Astrocyte of the cerebellum (primary cell): ENCODE measurements around the gene DDX51.

ENCODE experiments used
- DNase-seq: peaks from one replicate; pipeline ENCODE4 v3.0.0-alpha.2; 2011; ENCODE audit warnings: low read depth
- H3K4me3 ChIP-seq: 2 replicates; pipeline ENCODE4 v1.5.1; 2011; ENCODE audit warnings: mild to moderate bottlenecking, low read depth, low read length, moderate library complexity
- in situ Hi-C: cut with HindIII; loops from 2 replicates; pipeline ENCODE4 v1.10.0; 2017; ENCODE audit warnings: low sequenced_read_pairs
- TF ChIP-seq, protein P1 (sequence below): IDR thresholded peaks from 2 replicates; pipeline ENCODE4 v1.5.1; 2012; ENCODE audit warnings: low read length, low read depth, moderate library complexity, mild to moderate bottlenecking; ENCODE audit errors: missing control alignments

The DDX51 gene

DNA sequence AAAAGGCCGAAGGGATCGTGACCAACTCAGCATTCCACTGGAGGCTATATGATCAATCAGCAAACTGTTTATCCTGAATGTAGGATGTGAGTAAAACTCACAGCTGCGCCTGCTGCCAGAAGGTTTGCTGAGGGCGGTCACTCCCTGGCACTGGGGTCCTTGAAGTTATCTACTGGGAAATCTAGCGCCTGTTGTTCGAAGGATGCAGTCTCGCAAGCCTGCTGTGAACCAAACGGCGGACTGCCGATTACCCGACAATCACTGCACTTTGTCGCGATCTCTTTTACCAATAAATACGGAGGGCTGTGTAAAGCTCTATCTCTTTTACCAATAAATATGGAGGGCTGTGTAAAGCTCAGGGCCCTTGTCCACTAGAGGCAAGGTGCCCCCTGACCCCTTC, 12.9 kb downstream of the DDX51 start:
- in situ Hi-C loops: no loop called here
- DNase-seq: no peak
- no peak overlapping the region for H3K4me3 ChIP-seq
- TF ChIP-seq, protein P1, sequence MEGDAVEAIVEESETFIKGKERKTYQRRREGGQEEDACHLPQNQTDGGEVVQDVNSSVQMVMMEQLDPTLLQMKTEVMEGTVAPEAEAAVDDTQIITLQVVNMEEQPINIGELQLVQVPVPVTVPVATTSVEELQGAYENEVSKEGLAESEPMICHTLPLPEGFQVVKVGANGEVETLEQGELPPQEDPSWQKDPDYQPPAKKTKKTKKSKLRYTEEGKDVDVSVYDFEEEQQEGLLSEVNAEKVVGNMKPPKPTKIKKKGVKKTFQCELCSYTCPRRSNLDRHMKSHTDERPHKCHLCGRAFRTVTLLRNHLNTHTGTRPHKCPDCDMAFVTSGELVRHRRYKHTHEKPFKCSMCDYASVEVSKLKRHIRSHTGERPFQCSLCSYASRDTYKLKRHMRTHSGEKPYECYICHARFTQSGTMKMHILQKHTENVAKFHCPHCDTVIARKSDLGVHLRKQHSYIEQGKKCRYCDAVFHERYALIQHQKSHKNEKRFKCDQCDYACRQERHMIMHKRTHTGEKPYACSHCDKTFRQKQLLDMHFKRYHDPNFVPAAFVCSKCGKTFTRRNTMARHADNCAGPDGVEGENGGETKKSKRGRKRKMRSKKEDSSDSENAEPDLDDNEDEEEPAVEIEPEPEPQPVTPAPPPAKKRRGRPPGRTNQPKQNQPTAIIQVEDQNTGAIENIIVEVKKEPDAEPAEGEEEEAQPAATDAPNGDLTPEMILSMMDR: no peak

DNA sequence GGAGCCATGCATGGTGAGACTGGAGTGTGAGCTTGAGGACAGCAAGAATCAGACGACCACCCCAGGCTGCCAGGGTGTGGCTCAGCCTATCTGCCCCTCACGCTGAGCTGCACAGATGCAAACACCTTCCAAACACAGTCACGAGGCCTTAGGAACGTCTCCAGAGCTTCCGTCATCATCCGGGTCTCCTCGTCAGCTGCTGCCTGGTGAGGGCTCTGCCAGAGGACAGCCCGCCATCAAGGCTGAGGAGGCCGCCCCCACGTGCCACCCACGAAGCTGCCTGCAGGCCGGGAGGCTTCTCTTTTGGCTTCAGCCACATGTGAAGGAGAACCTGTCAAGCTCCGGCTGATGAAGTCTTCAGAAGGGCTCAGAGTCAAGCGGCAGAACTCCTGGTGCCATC, 13.4 kb downstream of the DDX51 start:
- no peak overlapping the region for H3K4me3 ChIP-seq
- DNase-seq: no peak
- TF ChIP-seq, protein P1: no peak
- in situ Hi-C loops: no loop called here

DNA sequence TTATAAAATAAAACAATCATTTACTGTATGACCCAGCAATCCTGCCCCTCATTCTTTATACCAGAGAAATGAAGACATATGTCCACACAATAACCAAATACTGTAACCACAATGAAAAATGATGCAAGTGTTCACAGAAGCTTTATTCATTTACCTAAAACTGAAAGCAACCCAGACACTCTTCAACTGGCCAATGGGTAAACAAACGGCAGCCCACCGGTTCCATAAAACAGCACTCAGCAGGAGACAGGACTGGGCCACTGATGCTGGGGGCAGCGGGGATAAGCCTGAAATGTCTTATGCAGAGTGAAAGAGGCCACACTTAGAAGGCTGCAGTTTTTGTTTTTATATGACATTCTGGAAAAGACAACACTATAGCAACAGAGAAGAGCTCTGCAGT, 15.1 kb downstream of the DDX51 start:
- in situ Hi-C loops: no loop called here
- no peak overlapping the region for H3K4me3 ChIP-seq
- DNase-seq: no peak
- TF ChIP-seq, protein P1: no peak

DNA sequence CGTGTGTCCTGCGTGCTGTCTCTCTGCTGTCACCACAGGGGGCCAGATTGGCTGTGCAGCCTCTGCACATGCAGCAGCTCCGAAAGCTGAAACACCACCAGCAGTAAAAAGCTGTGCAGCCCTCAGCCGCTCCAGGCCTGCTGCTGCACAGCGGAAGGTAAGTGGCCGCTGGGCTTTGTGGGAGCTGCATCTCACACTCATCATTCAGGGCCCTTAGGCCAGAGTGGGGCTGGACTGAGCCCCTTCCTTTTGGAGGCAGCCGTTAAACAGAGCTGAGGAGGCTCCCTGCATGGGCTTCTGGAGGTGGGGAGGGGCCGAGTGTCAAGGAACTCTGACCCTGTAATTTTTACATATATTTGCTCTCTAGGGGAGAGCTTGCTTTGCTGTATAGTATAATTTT, 17.1 kb downstream of the DDX51 start:
- TF ChIP-seq, protein P1: no peak
- no peak overlapping the region for H3K4me3 ChIP-seq
- DNase-seq: no peak
- in situ Hi-C loops: no loop called here

DNA sequence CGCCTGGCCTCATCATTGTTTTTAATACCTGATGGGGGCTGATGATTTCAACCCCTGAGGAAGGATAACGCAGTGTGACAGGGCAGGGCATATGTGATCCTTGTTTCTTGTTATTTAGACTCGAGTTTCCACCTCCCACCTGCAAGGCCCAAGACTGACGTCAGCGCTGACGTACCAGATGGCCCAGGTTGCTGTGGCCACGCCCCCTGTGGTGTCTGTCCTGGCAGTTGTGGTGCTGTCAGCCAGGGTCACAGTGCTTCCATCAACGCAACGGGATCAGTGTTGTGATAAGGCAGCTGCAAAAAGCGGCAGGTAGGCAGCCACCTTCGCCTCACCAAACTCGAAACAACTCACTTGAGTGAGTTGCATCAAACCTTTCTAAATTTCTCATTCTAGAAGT, 18.4 kb downstream of the DDX51 start:
- DNase-seq: no peak
- in situ Hi-C loops: no loop called here
- TF ChIP-seq, protein P1: no peak
- H3K4me3 ChIP-seq: no peak overlapping the region

DNA sequence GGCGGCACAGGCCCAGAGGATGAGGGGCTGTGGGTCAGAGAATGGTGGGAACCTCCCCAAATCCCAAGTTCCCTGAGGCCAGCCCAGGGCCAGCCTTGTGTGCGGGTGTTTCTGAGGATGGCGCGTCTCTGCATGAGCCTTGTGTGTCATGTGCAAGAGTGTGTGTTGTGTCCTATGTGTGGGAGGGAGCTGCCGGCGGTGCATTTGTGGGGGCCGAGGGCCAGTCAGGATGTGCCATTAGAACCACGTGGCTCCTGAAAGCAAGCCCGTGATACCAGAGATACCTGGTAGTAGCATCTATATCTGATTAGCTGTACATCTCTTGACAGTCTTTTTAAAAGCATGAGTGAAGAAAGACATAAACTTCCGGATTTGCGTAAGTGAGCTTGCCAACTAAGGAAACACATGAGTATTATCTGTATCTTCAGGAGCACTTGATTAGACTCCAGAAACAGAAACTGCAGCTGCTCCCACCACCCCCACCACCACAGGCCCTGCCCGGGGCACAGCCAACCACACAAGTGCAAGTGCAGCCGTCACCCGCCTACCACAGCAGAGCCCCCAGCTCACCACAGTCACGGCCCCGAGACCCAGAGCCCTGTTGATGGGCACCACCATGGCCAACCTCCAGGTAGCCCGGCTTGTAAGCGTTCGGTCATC, 19.2 kb downstream of the DDX51 start:
- DNase-seq: no peak
- TF ChIP-seq, protein P1: no peak
- no peak overlapping the region for H3K4me3 ChIP-seq
- in situ Hi-C loops: no loop called here
